Ovary (tissue), 9 donors: ENCODE data around the gene NRXN3. TPM values are rescaled to one million over a fixed set of nuclear protein-coding genes. Genes with fewer than 3 reads are reported as not detected.

Experiments
- DNase-seq, 5 donors: peaks; one replicate each; pipeline ENCODE4 v3.0.0-alpha.2; 2019 to 2020
- H3K27ac ChIP-seq, 2 donors: fragments of 200-600 bp; one replicate each; pipeline versions ENCODE4 v1.5.1 to v1.8.0; 2019 to 2022
- H3K27me3 ChIP-seq: fragments of 200-600 bp; one replicate; pipeline ENCODE4 v1.8.0; 2022
- H3K36me3 ChIP-seq: fragments of 200-600 bp; sonication (generic); one replicate; pipeline ENCODE4 v1.5.1; 2019
- H3K4me1 ChIP-seq: one replicate; pipeline ENCODE4 v1.8.1; 2013; ENCODE audit warnings: mild to moderate bottlenecking, moderate library complexity; ENCODE audit not compliant: insufficient read depth
- H3K4me3 ChIP-seq: fragments of 200-600 bp; sonication (generic); one replicate; pipeline ENCODE4 v1.5.1; 2017
- H3K9me3 ChIP-seq, 2 donors: fragments of 200-600 bp in 1 of 2; sonication (generic) in 1 of 2; one replicate each; pipeline versions ENCODE4 v1.5.1 to v1.8.1; 2013 to 2019; ENCODE audit warnings: mild to moderate bottlenecking in 1 of 2, moderate library complexity in 1 of 2
- CTCF ChIP-seq, 3 donors: fragments of 450-650 bp in 2 of 3; fragments of 200-600 bp in 1 of 3; IDR thresholded peaks; one replicate each; pipeline versions ENCODE4 v1.5.1 to v1.8.0; 2016 to 2022; ENCODE audit warnings: antibody characterized with exemption in 3 of 3, mild to moderate bottlenecking in 1 of 3
- EP300 ChIP-seq: sonication (generic); formaldehyde crosslinking; IDR thresholded peaks from one replicate; pipeline ENCODE4 v1.6.1; 2017; ENCODE audit warnings: antibody characterized with exemption
- POLR2A ChIP-seq: fragments of 450-650 bp; IDR thresholded peaks from one replicate; pipeline ENCODE4 v1.6.1; 2017; ENCODE audit warnings: antibody characterized with exemption, mild to moderate bottlenecking, moderate library complexity
- WGBS, 3 donors: extraction: QIAGEN DNeasy Blood & Tissue Kit in 1 of 3; methylation state at CpG; one replicate each; pipeline versions ENCODE4 v1.1.5 to v1.1.7; 2013 to 2017; 5-methylcytosine and 5-hydroxymethylcytosine counted together
- intact Hi-C, 4 donors: fragments of 100-400 bp; cut with DNase I; formaldehyde crosslinking; loops; one replicate each; pipeline versions ENCODE4 v1.11.0 to v1.15.1; 2022 to 2023
- polyA plus RNA-seq, 2 donors: library from polyadenylated mRNA; stranded (reverse); fragments of 200-250 nt in 1 of 2; fragments of 350-450 nt in 1 of 2; fragmentation: Illumina TruSeq in 1 of 2; extraction: RNeasy Lipid Tissue Mini Kit (QIAGEN cat#74804) in 1 of 2; gene quantifications; one replicate each; pipeline ENCODE4 v1.2.3, GENCODE V29; 2013 to 2014
- total RNA-seq, 7 donors: library from RNA; depleted of rRNA in 2 of 7; stranded (reverse); fragments of >200 nt in 2 of 7; fragmentation: NEBNext Ultra II Directional in 3 of 7; extraction: Animal tissue kit (Norgen Biotek cat#: 25700) in 3 of 7; gene quantifications; one replicate each; pipeline versions ENCODE4 v1.1.0 to v1.2.4, GENCODE V29; 2016 to 2023
- donor health status: DM: no; HTN: no; CAD: no; lungs with moderate emphysema.
- donor health status: DM: no; HTN: no; CAD: no.
- donor health status: Bipolar disorder and iron deficiency.
- donor health status: DM: yes; HTN: yes; CAD: no.
- donor health status: DM: no; HTN: no; CAD: no.
- donor health status: DM: yes; HTN: yes; CAD: no.

NRXN3 gene
- total and polyA plus RNA-seq, 9 donors: 0.28 to 6.2 (median 0.82) TPM

GRCh38 chr14:79781882-79782281 is 1611.7 kb downstream of the NRXN3 start:
- H3K4me3 ChIP-seq: no peak overlapping the region
- H3K36me3 ChIP-seq: no peaks in the 10 kb centered on the region
- no peaks in the 10 kb centered on the region for H3K9me3 ChIP-seq
- no peaks in the 10 kb centered on the region for H3K4me1 ChIP-seq
- DNase-seq: no peak
- no peak for TF ChIP-seq CTCF (IDR thresholded peaks at IDR 0.05)
- no peak for TF ChIP-seq POLR2A
- intact Hi-C loops: no loop called here
- H3K27me3 ChIP-seq: no peaks in the 10 kb centered on the region
- H3K27ac ChIP-seq: no peak overlapping the region
- 26 to 39% (median 38%) methylated on average over 2 of the region's 2 CpGs for WGBS, 3 donors

DNA sequence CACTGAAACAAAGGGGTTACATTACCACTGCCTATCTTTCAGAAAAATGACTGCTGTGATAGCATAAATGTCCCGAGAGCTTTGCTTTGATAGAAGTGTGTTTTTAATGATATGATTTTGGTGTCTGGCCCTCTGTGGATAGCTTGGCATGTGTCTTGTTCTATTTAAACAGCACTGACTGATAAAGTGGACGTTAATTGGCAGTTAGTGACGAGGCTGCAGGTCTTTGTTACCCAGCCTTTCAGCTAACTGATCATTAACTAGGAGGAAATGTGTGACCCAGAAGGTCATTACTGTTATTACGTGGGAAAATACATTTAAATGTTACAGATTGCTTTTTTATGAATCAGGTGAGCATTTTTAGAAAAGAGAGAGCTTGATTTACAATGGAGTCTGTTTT is 1612.9 kb downstream of the NRXN3 start:
- TF ChIP-seq CTCF (IDR thresholded peaks at IDR 0.05) (no peak), EP300 (no peak), POLR2A (no peak)
- Histone ChIP-seq H3K4me3 (no peak overlapping the region), H3K9me3 (no peaks in the 10 kb centered on the region), H3K27ac (no peak overlapping the region), H3K27me3 (no peaks in the 10 kb centered on the region), H3K4me1 (no peaks in the 10 kb centered on the region), H3K36me3 (no peaks in the 10 kb centered on the region)
- no peak for DNase-seq
- WGBS, 3 donors: 55 to 74% (median 69%) methylated on average over 4 of the region's 4 CpGs
- intact Hi-C loops: no loop called here

DNA sequence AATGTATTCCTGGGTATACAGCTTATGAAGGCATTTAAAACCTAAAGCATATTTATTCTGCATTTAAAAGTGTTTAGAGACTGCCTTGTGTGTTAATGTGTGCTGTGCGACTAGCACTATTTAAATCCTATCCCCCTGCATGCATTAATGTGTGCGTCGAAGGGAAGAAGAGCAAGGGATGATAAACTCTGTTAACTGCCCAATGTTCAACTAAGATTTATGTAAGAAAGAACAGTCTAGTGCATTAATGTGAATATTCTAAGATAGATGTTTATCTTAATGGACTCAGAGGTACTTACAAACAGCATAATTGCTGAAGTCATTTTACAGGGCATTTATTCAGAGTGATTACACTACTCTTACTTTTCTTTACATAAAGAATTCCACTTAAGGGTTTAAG is 1616.3 kb downstream of the NRXN3 start:
- intact Hi-C loops: no loop called here

GRCh38 chr14:79788346-79788745 is 1618.2 kb downstream of the NRXN3 start:
- WGBS, 3 donors: 88 to 92% (median 91%) methylated on average over 2 of the region's 2 CpGs
- intact Hi-C loops: no loop called here
- TF ChIP-seq POLR2A (no peak), CTCF (IDR thresholded peaks at IDR 0.05) (no peak), EP300 (no peak)

More for the DNA sequence above, 1616.3 kb downstream of the NRXN3 start:
- H3K4me1 ChIP-seq: no peaks in the 10 kb centered on the region
- TF ChIP-seq CTCF (IDR thresholded peaks at IDR 0.05) (no peak), POLR2A (no peak), EP300 (no peak)
- H3K36me3 ChIP-seq: no peaks in the 10 kb centered on the region
- H3K4me3 ChIP-seq: no peak overlapping the region
- DNase-seq: no peak
- H3K27me3 ChIP-seq: no peaks in the 10 kb centered on the region
- WGBS, 3 donors: 81 to 89% (median 84%) methylated on average over 3 of the region's 3 CpGs
- H3K27ac ChIP-seq: no peak overlapping the region
- H3K9me3 ChIP-seq: no peaks in the 10 kb centered on the region

More at GRCh38 chr14:79788346-79788745, 1618.2 kb downstream of the NRXN3 start:
- Histone ChIP-seq H3K4me1 (no peaks in the 10 kb centered on the region), H3K27ac (no peak overlapping the region), H3K4me3 (no peak overlapping the region), H3K9me3 (no peaks in the 10 kb centered on the region), H3K36me3 (no peaks in the 10 kb centered on the region), H3K27me3 (no peaks in the 10 kb centered on the region)
- no peak for DNase-seq
